OCI-LY3 (cell line): ENCODE results near the gene CPED1.

ENCODE experiments used
- H2AFZ ChIP-seq: fragments of 200-600, 300-600 bp; shearing (Covaris generic); 2 replicates; pipeline ENCODE4 v1.6.0; 2014; ENCODE audit warnings: antibody characterized with exemption, low read depth, low read length
- H3K27ac ChIP-seq: fragments of 200-600, 300-600 bp; sonication (generic); 2 replicates; pipeline ENCODE4 v1.5.1; 2014; ENCODE audit warnings: mild to moderate bottlenecking, low read length, moderate library complexity, mixed read lengths
- H3K27me3 ChIP-seq: fragments of 200-600, 300-600 bp; sonication (generic); 2 replicates; pipeline ENCODE4 v1.6.1; 2014; ENCODE audit warnings: low read depth, low read length, mixed read lengths
- H3K36me3 ChIP-seq: fragments of 200-600, 300-600 bp; sonication (generic); replicated peaks from 2 replicates; pipeline ENCODE3; 2014; ENCODE audit warnings: low read depth, low read length, mixed read lengths
- H3K4me1 ChIP-seq: fragments of 300-600, 200-600 bp; sonication (generic); 2 replicates; pipeline ENCODE4 v1.6.1; 2014; ENCODE audit warnings: low read length, mixed read lengths
- H3K4me2 ChIP-seq: fragments of 200-600, 300-600 bp; sonication (generic); 2 replicates; pipeline ENCODE4 v1.6.1; 2014; ENCODE audit warnings: low read length, mixed read lengths
- H3K4me3 ChIP-seq: fragments of 300-600, 200-600 bp; sonication (generic); 2 replicates; pipeline ENCODE4 v1.5.1; 2014; ENCODE audit warnings: antibody characterized with exemption, mild to moderate bottlenecking, low read length, moderate library complexity
- H3K79me2 ChIP-seq: fragments of 300-600, 200-600 bp; shearing (Covaris generic); 2 replicates; pipeline ENCODE4 v1.6.1; 2014; ENCODE audit warnings: mild to moderate bottlenecking, low read length, mixed read lengths
- H3K9ac ChIP-seq: fragments of 300-600, 200-600 bp; shearing (Covaris generic); 2 replicates; pipeline ENCODE4 v1.6.0; 2014; ENCODE audit warnings: mild to moderate bottlenecking, low read length, moderate library complexity
- H3K9me3 ChIP-seq: fragments of 200-600, 300-600 bp; shearing (Covaris generic); 2 replicates; pipeline ENCODE4 v1.6.1; 2014; ENCODE audit warnings: low read length, mixed read lengths; ENCODE audit not compliant: insufficient read depth
- H4K20me1 ChIP-seq: fragments of 200-600, 300-600 bp; sonication (generic); 2 replicates; pipeline ENCODE4 v1.6.1; 2016; ENCODE audit warnings: low read length, mixed read lengths; ENCODE audit not compliant: insufficient read depth
- EZH2phosphoT487 ChIP-seq: fragments of 200-600 bp; shearing (Covaris generic); IDR thresholded peaks from 2 replicates; pipeline ENCODE4 v1.6.1; 2018; ENCODE audit warnings: antibody characterized with exemption, mixed run types, low read depth
- TF ChIP-seq, protein P1 (sequence below): fragments of 200-600, 300-600 bp; sonication (generic); IDR thresholded peaks from 2 replicates; pipeline ENCODE4 v1.5.1; 2014; ENCODE audit warnings: antibody characterized with exemption, low read length, low read depth

The CPED1 gene

DNA sequence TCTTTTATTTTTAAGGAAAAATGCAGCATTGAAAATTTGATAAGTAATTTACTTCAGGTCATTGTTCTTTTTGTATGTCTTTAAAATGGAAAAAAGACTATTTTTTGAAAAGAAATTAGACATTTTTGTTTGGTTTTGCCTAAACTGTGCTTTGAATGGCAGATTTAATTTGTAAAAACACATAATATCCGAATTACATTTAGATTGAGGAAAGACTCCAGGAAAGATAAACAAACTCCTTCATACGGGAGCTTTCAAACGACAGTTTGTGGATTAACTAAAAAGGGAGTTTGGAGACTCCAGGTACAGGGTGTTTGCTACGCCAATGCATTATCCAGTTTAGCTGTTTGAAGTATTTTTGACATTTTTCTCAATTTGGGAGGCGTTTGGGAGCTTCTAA lies 36.1 kb downstream of the CPED1 start:
- Histone ChIP-seq H3K4me1 (peaks cover 19% of the 10 kb centered on the region), H3K27me3 (no peaks in the 10 kb centered on the region), H4K20me1 (no peaks in the 10 kb centered on the region), H3K9me3 (no peaks in the 10 kb centered on the region), H3K36me3 (no peaks in the 10 kb centered on the region), H3K27ac (no peak overlapping the region; the same call in 1 of the 2 replicates), H3K79me2 (no peaks in the 10 kb centered on the region), H2AFZ (0 out of 2 replicates have a peak overlapping the region, but pooled peaks have one; percentile 2), H3K9ac (no peak overlapping the region), H3K4me2 (peak overlapping the region; percentile 54), H3K4me3 (0 out of 2 replicates have a peak overlapping the region, but pooled peaks have one; percentile 3)
- no peak for TF ChIP-seq EZH2phosphoT487
- TF ChIP-seq, protein P1, sequence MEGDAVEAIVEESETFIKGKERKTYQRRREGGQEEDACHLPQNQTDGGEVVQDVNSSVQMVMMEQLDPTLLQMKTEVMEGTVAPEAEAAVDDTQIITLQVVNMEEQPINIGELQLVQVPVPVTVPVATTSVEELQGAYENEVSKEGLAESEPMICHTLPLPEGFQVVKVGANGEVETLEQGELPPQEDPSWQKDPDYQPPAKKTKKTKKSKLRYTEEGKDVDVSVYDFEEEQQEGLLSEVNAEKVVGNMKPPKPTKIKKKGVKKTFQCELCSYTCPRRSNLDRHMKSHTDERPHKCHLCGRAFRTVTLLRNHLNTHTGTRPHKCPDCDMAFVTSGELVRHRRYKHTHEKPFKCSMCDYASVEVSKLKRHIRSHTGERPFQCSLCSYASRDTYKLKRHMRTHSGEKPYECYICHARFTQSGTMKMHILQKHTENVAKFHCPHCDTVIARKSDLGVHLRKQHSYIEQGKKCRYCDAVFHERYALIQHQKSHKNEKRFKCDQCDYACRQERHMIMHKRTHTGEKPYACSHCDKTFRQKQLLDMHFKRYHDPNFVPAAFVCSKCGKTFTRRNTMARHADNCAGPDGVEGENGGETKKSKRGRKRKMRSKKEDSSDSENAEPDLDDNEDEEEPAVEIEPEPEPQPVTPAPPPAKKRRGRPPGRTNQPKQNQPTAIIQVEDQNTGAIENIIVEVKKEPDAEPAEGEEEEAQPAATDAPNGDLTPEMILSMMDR, result no peak

DNA sequence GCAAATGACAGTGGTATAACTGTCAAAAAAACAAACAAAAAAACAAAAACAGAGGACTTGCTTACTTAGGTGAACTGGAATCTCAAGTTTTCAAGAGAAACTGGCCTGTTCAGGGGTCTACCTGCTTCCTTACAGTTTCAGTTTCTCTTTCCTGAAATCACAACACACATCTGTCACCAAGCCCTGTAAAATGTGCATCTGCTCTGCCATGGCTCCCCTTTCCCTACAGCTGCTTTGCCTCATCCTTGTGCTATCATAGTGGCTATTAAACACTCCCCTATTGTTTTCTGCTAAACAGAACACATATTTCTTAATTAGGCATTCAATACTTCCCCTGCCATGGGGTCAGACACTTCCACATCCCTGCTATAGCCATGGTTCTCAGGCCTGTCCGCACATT lies 37.6 kb downstream of the CPED1 start:
- Histone ChIP-seq H3K27me3 (no peaks in the 10 kb centered on the region), H2AFZ (no peak overlapping the region), H3K79me2 (no peaks in the 10 kb centered on the region), H3K36me3 (no peaks in the 10 kb centered on the region), H3K4me1 (peaks cover 19% of the 10 kb centered on the region), H3K27ac (no peak overlapping the region), H3K9me3 (no peaks in the 10 kb centered on the region), H3K4me3 (no peak overlapping the region), H3K9ac (no peak overlapping the region), H4K20me1 (no peaks in the 10 kb centered on the region), H3K4me2 (no peak overlapping the region)
- TF ChIP-seq EZH2phosphoT487, result no peak
- TF ChIP-seq, protein P1, result no peak

DNA sequence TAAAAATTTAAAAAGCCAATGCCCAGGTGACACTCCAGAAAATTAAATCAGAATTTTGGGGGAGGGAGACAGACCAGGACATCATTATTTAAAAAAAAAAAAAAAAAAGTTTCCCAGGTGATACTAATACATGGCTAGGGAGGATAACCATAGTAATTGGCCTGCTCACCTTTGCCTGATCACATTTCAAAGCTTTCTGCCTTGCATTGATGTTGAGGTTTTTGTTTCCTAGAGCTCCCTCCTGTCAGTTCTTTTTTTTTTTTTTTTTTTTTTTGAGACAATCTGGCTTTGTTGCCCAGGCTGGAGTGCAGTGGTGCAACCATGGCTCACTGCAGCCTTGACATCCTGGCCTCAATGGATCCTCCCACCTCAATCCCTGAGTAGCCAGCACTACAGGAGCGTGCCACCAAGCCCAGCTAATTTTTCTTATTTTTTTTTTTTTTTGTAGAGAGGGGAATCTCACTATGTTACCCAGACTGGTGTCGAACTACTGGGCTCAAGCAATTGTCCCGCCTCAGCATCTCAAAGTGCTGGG lies 38.1 kb downstream of the CPED1 start:
- Histone ChIP-seq H3K27ac (no peak overlapping the region), H3K27me3 (no peaks in the 10 kb centered on the region), H3K36me3 (no peaks in the 10 kb centered on the region), H3K9me3 (no peaks in the 10 kb centered on the region), H4K20me1 (no peaks in the 10 kb centered on the region), H3K4me1 (peaks cover 19% of the 10 kb centered on the region), H3K4me2 (no peak overlapping the region), H3K79me2 (no peaks in the 10 kb centered on the region), H3K9ac (no peak overlapping the region), H3K4me3 (no peak overlapping the region), H2AFZ (no peak overlapping the region)
- TF ChIP-seq, protein P1, result no peak
- TF ChIP-seq EZH2phosphoT487, result no peak

DNA sequence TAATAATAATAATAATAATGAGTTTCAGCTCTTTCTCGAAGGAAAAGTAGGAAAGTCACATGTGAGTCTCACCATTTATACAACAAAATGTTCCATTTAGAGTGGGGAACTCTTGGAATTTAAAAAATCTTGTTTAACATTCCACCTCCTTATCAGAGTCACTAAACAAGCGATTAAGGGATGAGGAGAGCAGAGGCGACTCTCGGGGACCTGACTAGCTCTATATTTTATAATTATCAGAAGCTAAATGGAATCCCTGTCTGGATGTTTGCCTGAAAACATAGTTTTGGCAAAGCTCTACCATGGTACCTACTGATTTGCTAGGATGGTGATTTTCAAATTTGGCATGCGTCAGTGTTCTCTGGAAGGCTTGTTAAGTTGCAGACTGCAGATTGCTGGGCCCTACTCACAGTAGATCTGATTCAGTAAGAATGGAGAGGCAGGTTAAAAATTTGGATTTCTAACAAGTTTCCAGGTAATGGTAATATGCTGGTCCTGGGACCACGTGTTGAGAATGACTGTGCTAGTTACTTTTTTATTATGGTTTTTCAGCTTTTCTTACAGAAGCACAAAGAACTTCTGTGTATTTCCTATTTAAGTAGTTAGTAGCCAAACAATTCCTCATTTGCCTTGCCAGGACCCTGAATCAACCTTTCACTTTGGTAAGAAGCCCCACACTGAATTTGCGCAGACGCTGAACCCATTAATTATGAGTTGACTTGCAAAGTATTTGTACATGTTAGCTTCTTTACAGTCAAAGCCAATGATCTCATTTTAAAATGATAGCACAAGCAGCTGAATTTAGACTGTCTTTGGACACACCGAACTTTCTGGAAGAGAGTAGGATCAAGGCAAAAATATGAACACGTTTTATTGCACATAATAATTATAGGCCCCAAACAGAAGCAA lies 39.5 kb downstream of the CPED1 start:
- no peak for TF ChIP-seq EZH2phosphoT487
- TF ChIP-seq, protein P1, result no peak
- Histone ChIP-seq H3K36me3 (no peaks in the 10 kb centered on the region), H3K27ac (no peak overlapping the region), H3K4me2 (no peak overlapping the region), H3K4me3 (no peak overlapping the region), H4K20me1 (no peaks in the 10 kb centered on the region), H3K9ac (no peak overlapping the region), H3K27me3 (no peaks in the 10 kb centered on the region), H3K79me2 (no peaks in the 10 kb centered on the region), H3K4me1 (peaks cover 19% of the 10 kb centered on the region), H2AFZ (no peak overlapping the region), H3K9me3 (no peaks in the 10 kb centered on the region)
